Mammary epithelial cell (primary cell): ENCODE results near the gene CAMSAP1.

Experiments
- CTCF ChIP-seq, 2 donors: IDR thresholded peaks in 1 of 2; conservative IDR thresholded peaks in 1 of 2; 2 replicates each; pipeline ENCODE4 v1.5.1; 2011 to 2012; ENCODE audit warnings: inconsistent platforms in 2 of 2, low read length in 2 of 2, mild to moderate bottlenecking in 2 of 2, control low read depth in 1 of 2, low read depth in 1 of 2; ENCODE audit not compliant: insufficient read depth in 1 of 2; ENCODE audit errors: extremely low read depth in 1 of 2
- EZH2 ChIP-seq: IDR thresholded peaks from 2 replicates; pipeline ENCODE4 v1.6.1; 2012; ENCODE audit warnings: low read length, inconsistent platforms, borderline replicate concordance

GRCh38 chr9:135787776-135788575 is 119.4 kb downstream of the CAMSAP1 start:
- no peak for TF ChIP-seq CTCF (conservative IDR thresholded peaks at IDR 0.05 in 1 of 2, IDR thresholded peaks at IDR 0.05 in 1 of 2; ENCODE audit: extremely low read depth in 1 of 2, insufficient read depth in 1 of 2, low read depth in 1 of 2, low read length in 2 of 2)
- TF ChIP-seq EZH2: no peak
